Thymus (tissue), 11 donors: ENCODE measurements around the gene LRRC27. TPM values are rescaled to one million over a fixed set of nuclear protein-coding genes. Genes with fewer than 3 reads are reported as not detected.

Source experiments
- DNase-seq, 9 donors: peaks; one replicate each; pipeline ENCODE4 v3.0.0-alpha.2; 2013; ENCODE audit warnings: low spot score in 9 of 9, low read depth in 6 of 9, missing footprints in 1 of 9
- H3K27ac ChIP-seq, 2 donors: one replicate each; pipeline ENCODE4 v1.5.1; 2013; ENCODE audit warnings: control low read depth in 1 of 2, low read depth in 1 of 2, low read length in 1 of 2, mild to moderate bottlenecking in 1 of 2, moderate library complexity in 1 of 2
- H3K27me3 ChIP-seq, 2 donors: one replicate each; pipeline ENCODE4 v1.5.1; 2013; ENCODE audit warnings: low read length in 1 of 2; ENCODE audit not compliant: control insufficient read depth in 2 of 2, insufficient read depth in 1 of 2
- H3K36me3 ChIP-seq, 2 donors: one replicate each; pipeline ENCODE4 v1.5.1; 2013; ENCODE audit warnings: low read length in 1 of 2, mild to moderate bottlenecking in 1 of 2, moderate library complexity in 1 of 2; ENCODE audit not compliant: control insufficient read depth in 2 of 2, insufficient read depth in 2 of 2
- H3K4me1 ChIP-seq, 2 donors: one replicate each; pipeline ENCODE4 v1.5.1; 2013; ENCODE audit warnings: low read length in 2 of 2; ENCODE audit not compliant: control insufficient read depth in 2 of 2, insufficient read depth in 2 of 2
- H3K4me3 ChIP-seq, 2 donors: one replicate each; pipeline ENCODE4 v1.5.1; 2013; ENCODE audit warnings: low read length in 2 of 2, control low read depth in 1 of 2, mild to moderate bottlenecking in 1 of 2
- H3K9me3 ChIP-seq, 2 donors: one replicate each; pipeline ENCODE4 v1.5.1; 2013; ENCODE audit warnings: low read length in 1 of 2, mild to moderate bottlenecking in 1 of 2; ENCODE audit not compliant: control insufficient read depth in 2 of 2, insufficient read depth in 1 of 2
- WGBS: extraction: QIAGEN DNeasy Blood & Tissue Kit; methylation state at CpG from one replicate; pipeline ENCODE4 v1.1.7; 2013; 5-methylcytosine and 5-hydroxymethylcytosine counted together
- polyA plus RNA-seq: library from polyadenylated mRNA; stranded (reverse); fragments of 200-250 nt; gene quantifications from one replicate; pipeline ENCODE4 v1.2.3, GENCODE V29; 2013
- total RNA-seq: library from RNA; stranded (reverse); fragments of 120-200 nt; gene quantifications from one replicate; pipeline ENCODE4 v1.2.4, GENCODE V29; 2013
- donor health status: healthy.

The LRRC27 gene
- total and polyA plus RNA-seq, 2 donors: 7.6 to 8.7 TPM

GRCh38 chr10:132397036-132397541 is 65.1 kb downstream of the LRRC27 start, which contains the start of gene PWWP2B:
Gene PWWP2B, plus strand, starts transcription at chr10:132397200. Its CDS starts 27 bp downstream, at chr10:132397227.
- Histone ChIP-seq H3K9me3 (no peaks in the 10 kb centered on the region), H3K36me3 (no peaks in the 10 kb centered on the region), H3K27me3 (peaks cover 22 to 51% of the 10 kb centered on the region in 2 donors), H3K27ac (peak within 1 kb of the TSS in 1 of 2 donors; percentile 56), H3K4me3 (peak within 1 kb of the TSS; percentile 40 to 71), H3K4me1 (peaks cover 7 to 19% of the 10 kb centered on the region in 2 donors)
- DNase-seq: peak in 1 of 9 donors; percentile 39
- under 1% methylated on average over 86 of the region's 86 CpGs for WGBS

- DNase-seq: peak in 1 of 9 donors; percentile 44
- H3K4me1 ChIP-seq: peaks cover 7 to 19% of the 10 kb centered on the region in 2 donors
Observed at GRCh38 chr10:132397671-132398565, 65.9 kb downstream of the LRRC27 start.

GRCh38 chr10:132398566-132398991 is 66.6 kb downstream of the LRRC27 start:
- H3K27ac ChIP-seq: no peak overlapping the region
- 93% methylated on average over 13 of the region's 13 CpGs for WGBS

More at GRCh38 chr10:132397671-132398565, 65.9 kb downstream of the LRRC27 start:
- Histone ChIP-seq H3K27ac (no peak overlapping the region), H3K27me3 (peaks cover 22 to 51% of the 10 kb centered on the region in 2 donors), H3K4me3 (peak overlapping the region; percentile 40 to 71), H3K36me3 (no peaks in the 10 kb centered on the region), H3K9me3 (no peaks in the 10 kb centered on the region)
- WGBS: 13% methylated on average over 40 of the region's 40 CpGs

GRCh38 chr10:132399117-132400035 is 67.4 kb downstream of the LRRC27 start:
- no peak for DNase-seq

More at GRCh38 chr10:132398566-132398991, 66.6 kb downstream of the LRRC27 start:
- DNase-seq: no peak
- peaks cover 7 to 19% of the 10 kb centered on the region in 2 donors for H3K4me1 ChIP-seq
- H3K27me3 ChIP-seq: peaks cover 22 to 46% of the 10 kb centered on the region in 2 donors
- H3K9me3 ChIP-seq: no peaks in the 10 kb centered on the region
- no peaks in the 10 kb centered on the region for H3K36me3 ChIP-seq
- H3K4me3 ChIP-seq: no peak overlapping the region

GRCh38 chr10:132400041-132400546 is 68.1 kb downstream of the LRRC27 start:
- Histone ChIP-seq H3K36me3 (no peaks in the 10 kb centered on the region), H3K27me3 (peaks cover 16 to 32% of the 10 kb centered on the region in 2 donors), H3K4me3 (no peak overlapping the region), H3K27ac (no peak overlapping the region), H3K9me3 (no peaks in the 10 kb centered on the region), H3K4me1 (peaks cover 7 to 19% of the 10 kb centered on the region in 2 donors)
- 92% methylated on average over 9 of the region's 9 CpGs for WGBS
- DNase-seq: no peak

More at GRCh38 chr10:132399117-132400035, 67.4 kb downstream of the LRRC27 start:
- Histone ChIP-seq H3K27ac (no peak overlapping the region), H3K4me1 (peaks cover 7 to 19% of the 10 kb centered on the region in 2 donors), H3K36me3 (no peaks in the 10 kb centered on the region), H3K4me3 (no peak overlapping the region), H3K9me3 (no peaks in the 10 kb centered on the region), H3K27me3 (peaks cover 22 to 39% of the 10 kb centered on the region in 2 donors)
- WGBS: 96% methylated on average over 27 of the region's 27 CpGs

GRCh38 chr10:132400547-132401151 is 68.7 kb downstream of the LRRC27 start:
- WGBS: 74% methylated on average over 17 of the region's 17 CpGs
- no peaks in the 10 kb centered on the region for H3K9me3 ChIP-seq
- no peak for DNase-seq
- no peak overlapping the region for H3K4me3 ChIP-seq
- peaks cover 7 to 14% of the 10 kb centered on the region in 2 donors for H3K4me1 ChIP-seq
- peaks cover 0 to 4% of the 10 kb centered on the region in 2 donors for H3K36me3 ChIP-seq
- no peak overlapping the region for H3K27ac ChIP-seq
- peaks cover 15 to 26% of the 10 kb centered on the region in 2 donors for H3K27me3 ChIP-seq

GRCh38 chr10:132401401-132402118 is 69.6 kb downstream of the LRRC27 start:
- peaks cover 0 to 5% of the 10 kb centered on the region in 2 donors for H3K36me3 ChIP-seq
- H3K4me3 ChIP-seq: no peak overlapping the region
- DNase-seq: no peak

More at GRCh38 chr10:132401401-132402118, 69.6 kb downstream of the LRRC27 start:
- Histone ChIP-seq H3K27me3 (peaks cover 6 to 20% of the 10 kb centered on the region in 2 donors), H3K4me1 (peaks cover 4 to 13% of the 10 kb centered on the region in 2 donors), H3K9me3 (no peaks in the 10 kb centered on the region), H3K27ac (peak overlapping the region in 1 of 2 donors; percentile 21)
- 95% methylated on average over 20 of the region's 20 CpGs for WGBS
